GM10248 (cell line): Measurements from ENCODE around the gene CROCC2.

Experiments used
- CTCF ChIA-PET: fragments of 300-600 bp; sonication (Branson Sonifier 250); formaldehyde crosslinking; extraction: SDS; loops from one replicate; lab custom pipeline; 2021; ENCODE audit warnings: antibody characterized with exemption; lab: Yijun Ruan, JAX
- POLR2A ChIA-PET: fragments of 350-650 bp; sonication (Branson Sonifier 250); formaldehyde crosslinking; extraction: SDS; loops from one replicate; lab custom pipeline; 2020; ENCODE audit warnings: antibody characterized with exemption; lab: Yijun Ruan, JAX
- DNase-seq: peaks from one replicate; pipeline ENCODE4 v3.0.0; 2012; ENCODE audit errors: extremely low spot score
- TF ChIP-seq, protein P1 (sequence below): IDR thresholded peaks from 2 replicates; pipeline ENCODE4 v1.5.1; 2012; ENCODE audit warnings: mild to moderate bottlenecking, low read depth; ENCODE audit errors: extremely low read depth, missing control alignments, control extremely low read depth

Gene CROCC2

DNA sequence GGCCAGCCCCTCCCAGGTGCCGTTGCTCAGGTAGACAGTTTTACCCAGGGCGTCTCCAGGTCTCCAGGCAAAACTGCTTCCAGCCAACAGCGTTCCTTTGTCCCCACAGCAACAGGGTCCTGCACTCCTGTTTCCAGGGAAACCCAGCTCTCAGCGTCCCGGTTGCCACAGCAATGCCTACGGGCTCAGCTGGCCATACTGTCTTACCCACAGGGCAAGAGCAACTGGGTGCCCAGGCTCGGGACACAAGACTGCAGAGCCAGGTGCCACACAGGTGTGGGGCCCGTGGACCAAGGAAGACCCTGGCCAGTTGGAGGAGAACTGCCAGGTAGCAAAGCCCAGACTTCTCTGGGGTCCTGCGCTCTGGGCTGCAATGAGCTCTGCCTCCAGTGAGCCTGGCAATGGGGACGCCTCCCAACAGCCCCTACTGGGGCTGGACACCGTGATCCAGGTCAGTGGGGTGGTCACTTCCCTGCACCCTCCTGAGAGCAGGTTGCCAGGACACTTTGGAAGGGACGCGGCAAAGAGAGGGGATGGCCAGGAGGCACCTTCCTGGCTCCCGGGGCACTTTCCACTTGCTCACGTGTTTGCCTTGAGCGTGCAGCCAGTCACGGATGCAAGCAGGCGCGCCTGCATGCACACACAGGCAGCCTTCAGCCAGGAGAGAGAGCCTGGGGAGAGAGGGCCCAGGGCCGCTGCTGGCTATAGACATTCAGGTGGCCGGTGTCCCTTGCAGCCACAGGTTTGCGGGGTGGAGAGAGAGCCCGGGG lies at the start of gene CROCC2:
Gene CROCC2, plus strand, starts transcription at position 196 of the 770 bp plus-strand sequence. Its CDS starts 178 bp downstream, at position 374.
- POLR2A ChIA-PET = no interaction called here

DNA sequence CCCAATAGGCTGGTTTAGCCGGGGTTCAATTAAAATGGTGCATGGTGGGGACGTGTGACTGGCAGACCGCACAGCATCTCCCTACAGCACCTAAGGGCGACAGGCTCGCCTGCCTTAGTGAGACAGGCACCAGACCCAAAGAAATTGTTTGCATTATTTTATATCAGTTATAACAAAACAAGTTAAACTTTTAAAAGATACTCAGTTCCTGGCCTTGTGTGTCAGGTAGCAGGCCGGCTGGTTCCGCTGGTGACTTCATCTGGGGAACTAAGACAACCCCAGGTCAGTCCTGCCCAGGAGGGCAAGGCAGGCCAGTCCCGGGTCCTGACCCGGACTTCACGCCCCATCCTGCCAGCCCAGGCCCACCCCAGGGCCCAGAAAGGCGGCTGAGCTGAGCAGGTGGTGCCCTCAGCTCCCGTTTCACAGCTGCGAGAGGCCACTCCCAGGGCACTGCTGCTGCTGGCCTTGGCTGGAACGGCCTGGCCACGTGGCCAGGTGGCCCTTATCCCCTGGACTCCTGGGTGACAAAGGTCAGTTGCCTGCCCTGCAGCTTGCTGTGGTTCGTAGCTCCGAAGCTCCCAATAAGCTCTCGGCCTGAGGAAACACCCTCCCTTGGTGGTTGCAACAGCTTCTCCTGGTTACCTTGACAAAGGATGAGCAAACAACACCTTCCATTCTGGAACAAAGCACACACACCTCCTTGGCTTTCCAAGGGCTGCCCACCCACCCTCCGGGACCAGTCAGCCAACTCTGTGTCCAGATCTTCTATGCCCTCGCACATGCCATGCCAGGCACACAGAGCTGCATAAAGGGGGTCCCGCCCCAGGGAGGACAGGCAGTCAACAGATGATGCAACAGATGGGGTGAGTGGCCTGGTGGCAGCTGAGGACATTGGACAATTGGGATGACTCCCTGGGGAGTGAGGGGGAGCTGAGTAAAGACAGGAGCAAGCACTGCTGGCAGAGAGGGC lies 48.8 kb upstream of the CROCC2 start:
- CTCF ChIA-PET = no interaction called here
- TF ChIP-seq, protein P1, sequence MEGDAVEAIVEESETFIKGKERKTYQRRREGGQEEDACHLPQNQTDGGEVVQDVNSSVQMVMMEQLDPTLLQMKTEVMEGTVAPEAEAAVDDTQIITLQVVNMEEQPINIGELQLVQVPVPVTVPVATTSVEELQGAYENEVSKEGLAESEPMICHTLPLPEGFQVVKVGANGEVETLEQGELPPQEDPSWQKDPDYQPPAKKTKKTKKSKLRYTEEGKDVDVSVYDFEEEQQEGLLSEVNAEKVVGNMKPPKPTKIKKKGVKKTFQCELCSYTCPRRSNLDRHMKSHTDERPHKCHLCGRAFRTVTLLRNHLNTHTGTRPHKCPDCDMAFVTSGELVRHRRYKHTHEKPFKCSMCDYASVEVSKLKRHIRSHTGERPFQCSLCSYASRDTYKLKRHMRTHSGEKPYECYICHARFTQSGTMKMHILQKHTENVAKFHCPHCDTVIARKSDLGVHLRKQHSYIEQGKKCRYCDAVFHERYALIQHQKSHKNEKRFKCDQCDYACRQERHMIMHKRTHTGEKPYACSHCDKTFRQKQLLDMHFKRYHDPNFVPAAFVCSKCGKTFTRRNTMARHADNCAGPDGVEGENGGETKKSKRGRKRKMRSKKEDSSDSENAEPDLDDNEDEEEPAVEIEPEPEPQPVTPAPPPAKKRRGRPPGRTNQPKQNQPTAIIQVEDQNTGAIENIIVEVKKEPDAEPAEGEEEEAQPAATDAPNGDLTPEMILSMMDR = no peak
- POLR2A ChIA-PET = no interaction called here
- DNase-seq = no peak

More for the DNA sequence above, at the start of gene CROCC2:
- TF ChIP-seq, protein P1 = no peak
- DNase-seq = no peak
- CTCF ChIA-PET = interaction anchor here (1.1 kb wide), 1 partner anchor 8 kb away, joined by 3 read pairs; no protein-coding TSS in a partner anchor

DNA sequence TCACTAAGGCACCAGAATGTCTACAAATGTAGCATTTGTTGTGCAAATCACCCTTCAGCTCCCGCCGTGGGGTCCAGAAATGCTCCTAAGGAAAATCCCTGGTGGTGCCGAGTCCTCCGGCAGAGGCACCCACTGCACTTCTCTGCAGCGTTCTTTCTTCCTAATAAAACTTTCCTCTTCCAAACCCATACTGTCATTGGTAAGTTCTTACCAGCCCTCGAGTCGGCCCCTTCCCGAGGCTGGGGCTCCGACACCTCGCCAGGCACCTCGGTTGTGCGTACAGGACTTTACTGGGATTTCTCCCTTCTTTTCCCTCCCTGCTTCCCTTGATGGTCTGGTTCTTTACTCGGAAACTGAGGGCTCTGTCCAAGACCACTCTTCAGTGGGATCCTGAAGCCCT lies 47.8 kb upstream of the CROCC2 start:
- no peak for DNase-seq
- POLR2A ChIA-PET = no interaction called here
- TF ChIP-seq, protein P1 = no peak
- CTCF ChIA-PET = no interaction called here

DNA sequence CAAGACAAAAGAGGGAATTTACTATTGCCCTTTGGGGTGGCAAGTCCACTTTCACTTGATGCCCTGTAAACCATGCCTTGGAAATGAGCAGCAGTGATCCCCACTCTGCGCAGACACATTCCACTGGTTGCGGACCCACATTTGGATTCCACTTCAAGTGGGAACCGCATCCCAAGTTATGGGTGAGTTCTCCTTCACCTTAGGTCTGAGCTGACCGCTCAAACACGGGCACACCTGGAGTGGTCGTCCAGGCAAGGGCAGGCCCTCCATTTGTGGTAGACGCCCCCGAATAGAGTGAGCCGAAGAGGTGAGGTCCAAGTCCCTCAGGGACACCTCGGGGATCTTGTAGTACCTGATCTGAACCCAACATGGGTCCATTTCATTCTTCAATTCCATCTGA lies 47.3 kb upstream of the CROCC2 start:
- no peak for DNase-seq
- CTCF ChIA-PET = interaction anchor here (1.5 to 4.4 kb wide), 3 partner anchors 7 to 149 kb away, joined by 3 to 23 read pairs (median 10); no protein-coding TSS in a partner anchor
- TF ChIP-seq, protein P1 = no peak
- POLR2A ChIA-PET = no interaction called here

DNA sequence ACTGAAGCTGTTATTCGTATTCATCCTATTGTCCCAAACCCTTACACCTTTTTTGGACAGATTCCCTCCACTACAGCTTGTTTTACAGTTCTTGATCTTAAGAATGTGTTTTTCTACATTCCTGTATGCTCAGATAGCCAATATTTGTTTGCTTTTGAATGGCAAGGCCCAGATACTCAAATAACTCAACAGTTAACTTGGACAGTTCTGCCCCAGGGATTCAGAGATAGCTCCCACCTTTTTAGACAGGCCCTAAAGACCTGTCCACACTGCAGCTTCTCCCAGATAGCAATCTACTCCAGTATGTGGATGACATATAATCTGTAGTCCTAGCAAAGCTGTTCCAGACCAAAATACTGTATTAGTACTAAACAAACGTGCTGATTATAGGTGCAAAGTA lies 44.6 kb upstream of the CROCC2 start:
- ChIA-PET CTCF (interaction anchor here (1.4 to 4.4 kb wide), 3 partner anchors 10 to 1017 kb away, joined by 3 to 23 read pairs (median 10); no protein-coding TSS in a partner anchor), POLR2A (no interaction called here)
- TF ChIP-seq, protein P1 = no peak
- no peak for DNase-seq

DNA sequence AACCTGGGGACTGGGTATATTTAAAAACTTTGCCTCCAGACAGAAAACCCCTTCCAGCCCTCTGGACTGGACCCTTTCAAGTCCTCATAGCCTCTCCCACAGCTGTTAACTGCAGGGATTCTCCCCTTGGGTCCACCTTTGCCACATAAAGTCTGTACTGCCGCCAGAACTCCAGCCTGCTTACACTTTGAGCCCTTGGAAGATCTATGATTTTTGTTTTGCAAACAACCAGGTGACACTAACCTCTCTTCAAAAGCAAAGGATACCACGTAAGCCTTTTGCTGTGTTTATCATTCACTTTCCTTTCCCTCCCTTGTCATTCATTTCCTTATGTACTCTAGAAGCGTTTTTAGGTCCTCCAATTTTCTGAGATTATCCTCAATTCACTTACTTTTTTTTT lies 41.7 kb upstream of the CROCC2 start:
- ChIA-PET POLR2A (no interaction called here), CTCF (interaction anchor here (1.1 to 1.9 kb wide), 2 partner anchors 12 to 13 kb away, joined by 3 to 6 read pairs; no protein-coding TSS in a partner anchor)
- TF ChIP-seq, protein P1 = no peak
- DNase-seq = no peak
